Transverse colon (tissue), 3 donors: ENCODE data around the gene SPIB.

ENCODE experiments used
- POLR2A ChIP-seq: fragments of 450-650 bp; IDR thresholded peaks from one replicate; pipeline ENCODE4 v1.6.1; 2016; ENCODE audit warnings: antibody characterized with exemption, mild to moderate bottlenecking, moderate library complexity
- TF ChIP-seq, protein P1 (sequence below), 5 experiments: fragments of 200-600 bp in 3 of 5; fragments of 450-650 bp in 2 of 5; sonication (generic) in 3 of 5; IDR thresholded peaks; 1 replicate in 2 of 5; 2 replicates in 3 of 5; pipeline ENCODE4 v1.5.1; 2016 to 2017; ENCODE audit warnings: antibody characterized with exemption in 5 of 5, inconsistent platforms in 3 of 5, mild to moderate bottlenecking in 2 of 5, moderate library complexity in 1 of 5

DNA sequence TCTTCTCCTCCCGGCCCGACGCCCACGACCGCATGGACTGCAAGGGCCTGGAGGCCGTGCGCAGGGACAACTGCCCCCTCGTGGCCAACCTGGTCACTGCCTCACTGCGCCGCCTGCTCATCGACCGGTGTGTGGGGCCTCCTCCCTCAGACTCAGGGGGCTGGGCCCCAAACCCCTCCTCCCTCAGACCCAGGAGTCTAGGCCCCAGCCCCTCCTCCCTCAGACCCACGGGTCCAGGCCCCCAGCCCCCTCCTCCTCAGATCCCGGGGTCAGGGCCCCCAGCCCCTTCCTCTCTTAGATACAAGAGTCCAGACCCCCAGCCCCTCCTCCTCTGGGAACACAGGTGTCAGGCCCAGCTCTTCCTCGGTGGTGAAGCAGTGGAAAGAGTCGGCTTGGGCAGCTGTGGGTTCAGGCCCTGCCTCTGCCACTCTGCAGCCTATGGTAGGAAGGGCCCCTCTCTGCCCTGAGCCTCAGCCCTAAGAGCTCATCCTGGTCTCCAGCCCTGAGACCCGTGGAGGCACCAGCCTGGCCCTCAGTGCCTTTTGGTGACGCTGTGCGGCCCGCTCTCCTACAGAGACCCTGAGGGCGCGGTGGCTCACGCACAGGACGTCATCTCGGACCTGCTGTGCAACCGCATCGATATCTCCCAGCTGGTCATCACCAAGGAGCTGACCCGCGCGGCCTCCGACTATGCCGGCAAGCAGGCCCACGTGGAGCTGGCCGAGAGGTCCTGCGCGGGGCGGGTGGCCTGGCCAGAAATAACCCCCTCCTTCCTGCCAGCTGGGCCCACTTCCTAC, 3.7 kb upstream of the SPIB start:
- TF ChIP-seq, protein P1, sequence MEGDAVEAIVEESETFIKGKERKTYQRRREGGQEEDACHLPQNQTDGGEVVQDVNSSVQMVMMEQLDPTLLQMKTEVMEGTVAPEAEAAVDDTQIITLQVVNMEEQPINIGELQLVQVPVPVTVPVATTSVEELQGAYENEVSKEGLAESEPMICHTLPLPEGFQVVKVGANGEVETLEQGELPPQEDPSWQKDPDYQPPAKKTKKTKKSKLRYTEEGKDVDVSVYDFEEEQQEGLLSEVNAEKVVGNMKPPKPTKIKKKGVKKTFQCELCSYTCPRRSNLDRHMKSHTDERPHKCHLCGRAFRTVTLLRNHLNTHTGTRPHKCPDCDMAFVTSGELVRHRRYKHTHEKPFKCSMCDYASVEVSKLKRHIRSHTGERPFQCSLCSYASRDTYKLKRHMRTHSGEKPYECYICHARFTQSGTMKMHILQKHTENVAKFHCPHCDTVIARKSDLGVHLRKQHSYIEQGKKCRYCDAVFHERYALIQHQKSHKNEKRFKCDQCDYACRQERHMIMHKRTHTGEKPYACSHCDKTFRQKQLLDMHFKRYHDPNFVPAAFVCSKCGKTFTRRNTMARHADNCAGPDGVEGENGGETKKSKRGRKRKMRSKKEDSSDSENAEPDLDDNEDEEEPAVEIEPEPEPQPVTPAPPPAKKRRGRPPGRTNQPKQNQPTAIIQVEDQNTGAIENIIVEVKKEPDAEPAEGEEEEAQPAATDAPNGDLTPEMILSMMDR (IDR thresholded peaks at IDR 0.05): peak; percentile 83 to 94 (median 91)
- no peak for TF ChIP-seq POLR2A
